HEK293 (cell line): ENCODE results near the gene SUN5.

Experiments
- CTCF ChIP-seq: fragments of 450-650 bp; formaldehyde crosslinking; IDR thresholded peaks from 2 replicates; pipeline ENCODE4 v1.5.1; 2016; ENCODE audit warnings: missing biosample characterization, missing genetic modification characterization
- KLF16 ChIP-seq: fragments of 450-650 bp; formaldehyde crosslinking; IDR thresholded peaks from 2 replicates; pipeline ENCODE4 v1.5.1; 2017; ENCODE audit warnings: missing biosample characterization, missing genetic modification characterization
- ZBTB8A ChIP-seq: fragments of 450-650 bp; formaldehyde crosslinking; IDR thresholded peaks from 2 replicates; pipeline ENCODE4 v1.5.1; 2016; ENCODE audit warnings: missing biosample characterization, missing genetic modification characterization
- ZFP69B ChIP-seq: fragments of 450-650 bp; formaldehyde crosslinking; IDR thresholded peaks from 2 replicates; pipeline ENCODE4 v1.5.1; 2016; ENCODE audit warnings: missing biosample characterization, missing genetic modification characterization
- ZNF18 ChIP-seq: fragments of 450-650 bp; formaldehyde crosslinking; IDR thresholded peaks from 2 replicates; pipeline ENCODE4 v1.5.1; 2016; ENCODE audit warnings: missing biosample characterization, missing genetic modification characterization
- ZNF214 ChIP-seq: fragments of 450-650 bp; formaldehyde crosslinking; IDR thresholded peaks from 2 replicates; pipeline ENCODE4 v1.5.1; 2017; ENCODE audit warnings: missing biosample characterization, mild to moderate bottlenecking, missing genetic modification characterization, borderline replicate concordance
- ZNF292 ChIP-seq: fragments of 450-650 bp; formaldehyde crosslinking; IDR thresholded peaks from 2 replicates; pipeline ENCODE4 v1.5.1; 2016; ENCODE audit warnings: low read depth, missing biosample characterization, missing genetic modification characterization, borderline replicate concordance
- ZNF624 ChIP-seq: fragments of 450-650 bp; formaldehyde crosslinking; IDR thresholded peaks from 2 replicates; pipeline ENCODE4 v1.5.1; 2017; ENCODE audit warnings: missing biosample characterization, missing genetic modification characterization

GRCh38 chr20:33012327-33013189, 8.3 kb upstream of the SUN5 start:
- TF ChIP-seq ZFP69B (tag by site-specific recombination) (no peak), ZNF18 (no peak), CTCF (tag by site-specific recombination) (no peak), ZBTB8A (no peak), KLF16 (no peak), ZNF214 (tag by site-specific recombination) (no peak), ZNF624 (tag by site-specific recombination) (no peak), ZNF292 (tag by site-specific recombination) (no peak)
